NT2/D1 (cell line): ENCODE results near the gene CYB561D2.

Experiments
- DNase-seq: peaks from one replicate; pipeline ENCODE4 v3.0.0-alpha.2; 2011; ENCODE audit warnings: low read depth, low spot score
- H3K27me3 ChIP-seq: 2 replicates; pipeline ENCODE4 v1.6.0; 2011; ENCODE audit warnings: mild to moderate bottlenecking; ENCODE audit not compliant: insufficient read length, insufficient read depth
- H3K36me3 ChIP-seq: 2 replicates; pipeline ENCODE4 v1.6.1; 2011; ENCODE audit warnings: mild to moderate bottlenecking, low read length, mixed read lengths; ENCODE audit not compliant: insufficient read depth, insufficient read length
- H3K4me1 ChIP-seq: 2 replicates; pipeline ENCODE4 v1.5.1; 2011; ENCODE audit not compliant: insufficient read depth, insufficient read length
- H3K4me3 ChIP-seq: 2 replicates; pipeline ENCODE4 v1.5.1; 2011; ENCODE audit warnings: low read depth; ENCODE audit not compliant: insufficient read length
- H3K9ac ChIP-seq: 2 replicates; pipeline ENCODE4 v1.6.0; 2011; ENCODE audit warnings: low read depth; ENCODE audit not compliant: insufficient read length
- H3K9me3 ChIP-seq: 2 replicates; pipeline ENCODE4 v1.5.1; 2011; ENCODE audit warnings: mild to moderate bottlenecking, low read length; ENCODE audit not compliant: insufficient read depth
- SUZ12 ChIP-seq: IDR thresholded peaks from 2 replicates; pipeline ENCODE4 v1.6.1; 2011; ENCODE audit not compliant: insufficient read length, insufficient read depth; ENCODE audit errors: extremely low read depth
- YY1 ChIP-seq: IDR thresholded peaks from 2 replicates; pipeline ENCODE4 v1.6.1; 2011; ENCODE audit not compliant: insufficient read length, insufficient read depth
- ZNF274 ChIP-seq: IDR thresholded peaks from 2 replicates; pipeline ENCODE4 v1.6.1; 2011; ENCODE audit warnings: mild to moderate bottlenecking, low read depth, low read length

The CYB561D2 gene

GRCh38 chr3:50353245-50354004 is 2.8 kb downstream of the CYB561D2 start:
- no peaks in the 10 kb centered on the region for H3K27me3 ChIP-seq
- DNase-seq = no peak
- peaks cover 77% of the 10 kb centered on the region for H3K36me3 ChIP-seq
- peaks cover 22% of the 10 kb centered on the region for H3K4me1 ChIP-seq
- no peaks in the 10 kb centered on the region for H3K9me3 ChIP-seq
- H3K4me3 ChIP-seq = no peak overlapping the region
- peak overlapping the region; percentile 17 for H3K9ac ChIP-seq
- TF ChIP-seq YY1 = no peak
- TF ChIP-seq SUZ12 = no peak
- no peak for TF ChIP-seq ZNF274

GRCh38 chr3:50354186-50354764 is 3.6 kb downstream of the CYB561D2 start:
- H3K4me3 ChIP-seq = no peak overlapping the region
- no peak for DNase-seq
- H3K9me3 ChIP-seq = no peaks in the 10 kb centered on the region
- TF ChIP-seq ZNF274 (no peak), SUZ12 (no peak), YY1 (no peak)
- peaks cover 73% of the 10 kb centered on the region for H3K36me3 ChIP-seq
- H3K9ac ChIP-seq = no peak overlapping the region
- no peaks in the 10 kb centered on the region for H3K27me3 ChIP-seq
- H3K4me1 ChIP-seq = peaks cover 26% of the 10 kb centered on the region

- no peak overlapping the region for H3K9ac ChIP-seq
- DNase-seq = no peak
- peaks cover 69% of the 10 kb centered on the region for H3K36me3 ChIP-seq
- TF ChIP-seq SUZ12 (no peak), YY1 (no peak), ZNF274 (no peak)
- no peaks in the 10 kb centered on the region for H3K27me3 ChIP-seq
- H3K4me3 ChIP-seq = no peak overlapping the region
- no peaks in the 10 kb centered on the region for H3K9me3 ChIP-seq
- H3K4me1 ChIP-seq = peaks cover 24% of the 10 kb centered on the region
These were observed 4.2 kb downstream of the CYB561D2 start for GRCh38 chr3:50354850-50355249.

GRCh38 chr3:50355829-50356552 is 5.3 kb downstream of the CYB561D2 start:
- Histone ChIP-seq H3K9ac (peak overlapping the region; percentile 8), H3K27me3 (peaks cover 3% of the 10 kb centered on the region), H3K4me3 (no peak overlapping the region), H3K9me3 (no peaks in the 10 kb centered on the region), H3K36me3 (peaks cover 69% of the 10 kb centered on the region), H3K4me1 (peaks cover 27% of the 10 kb centered on the region)
- no peak for DNase-seq
- TF ChIP-seq ZNF274 = no peak
- TF ChIP-seq SUZ12 = no peak
- no peak for TF ChIP-seq YY1

- TF ChIP-seq YY1 (no peak), SUZ12 (no peak), ZNF274 (no peak)
- Histone ChIP-seq H3K27me3 (peaks cover 3% of the 10 kb centered on the region), H3K4me1 (peaks cover 25% of the 10 kb centered on the region), H3K4me3 (no peak overlapping the region), H3K9ac (no peak overlapping the region), H3K36me3 (peaks cover 65% of the 10 kb centered on the region), H3K9me3 (no peaks in the 10 kb centered on the region)
- DNase-seq = no peak
These were observed 5.9 kb downstream of the CYB561D2 start for GRCh38 chr3:50356553-50356952.

GRCh38 chr3:50357481-50357880 is 6.8 kb downstream of the CYB561D2 start:
- Histone ChIP-seq H3K27me3 (peaks cover 3% of the 10 kb centered on the region), H3K9me3 (no peaks in the 10 kb centered on the region), H3K4me1 (peaks cover 25% of the 10 kb centered on the region), H3K4me3 (peak overlapping the region; percentile 92), H3K36me3 (peaks cover 61% of the 10 kb centered on the region), H3K9ac (peak overlapping the region; percentile 63)
- no peak for DNase-seq
- TF ChIP-seq SUZ12 (no peak), ZNF274 (no peak), YY1 (no peak)

GRCh38 chr3:50358355-50358910 is 7.8 kb downstream of the CYB561D2 start:
- Histone ChIP-seq H3K4me3 (peak overlapping the region; percentile 92), H3K9ac (peak overlapping the region; percentile 98), H3K4me1 (peaks cover 25% of the 10 kb centered on the region), H3K27me3 (peaks cover 6% of the 10 kb centered on the region), H3K9me3 (no peaks in the 10 kb centered on the region), H3K36me3 (peaks cover 54% of the 10 kb centered on the region)
- TF ChIP-seq ZNF274 = no peak
- TF ChIP-seq SUZ12 = no peak
- TF ChIP-seq YY1 = no peak
- no peak for DNase-seq
